DMS153 treated with DMSO at 0.1 percent for 48 hours (cell line): ENCODE data around the gene NPLOC4.

Experiments used
- DNase-seq: peaks from one replicate; lab custom pipeline; 2025; ENCODE audit not compliant: unreplicated experiment; lab: John Stamatoyannopoulos, UW

The NPLOC4 gene

DNA sequence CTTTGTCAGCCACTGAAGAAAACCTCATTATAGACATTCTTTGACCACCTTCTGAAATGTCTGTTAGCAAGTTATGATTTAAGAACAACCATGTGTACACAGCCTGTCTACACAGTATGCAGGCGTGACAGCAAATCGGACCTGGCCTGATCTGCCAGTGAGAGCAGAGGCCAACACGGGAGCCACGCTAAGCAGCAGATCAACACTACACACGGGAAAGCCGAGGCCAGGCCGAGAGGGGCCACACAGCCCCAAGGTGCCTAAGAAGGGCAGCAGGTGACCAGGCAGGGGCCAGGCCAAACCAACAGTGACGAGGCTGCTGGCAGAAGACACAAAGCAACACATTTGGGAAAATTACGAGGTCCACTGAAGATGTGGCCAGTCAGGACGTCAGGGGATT is 68.5 kb downstream of the NPLOC4 start:
- no peak for DNase-seq

DNA sequence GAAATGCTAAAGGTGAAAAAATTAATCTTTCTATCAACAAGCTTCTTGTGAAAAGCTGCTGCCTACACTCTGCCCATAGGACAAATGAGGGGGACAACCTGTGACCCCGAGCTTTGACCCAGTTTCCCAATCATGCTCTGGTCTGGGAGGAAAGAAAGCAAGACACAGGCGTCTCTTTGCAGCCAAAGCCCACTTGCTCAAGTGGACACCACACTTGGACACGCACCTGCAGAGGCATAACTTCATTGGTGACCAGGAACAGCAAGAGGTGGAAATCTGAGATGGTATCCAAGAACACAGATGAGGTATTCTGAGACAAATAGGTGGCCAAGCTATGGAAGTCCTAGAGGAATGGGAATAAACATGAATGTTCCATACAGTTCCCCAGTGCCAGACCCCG is 69.7 kb downstream of the NPLOC4 start:
- DNase-seq = no peak

DNA sequence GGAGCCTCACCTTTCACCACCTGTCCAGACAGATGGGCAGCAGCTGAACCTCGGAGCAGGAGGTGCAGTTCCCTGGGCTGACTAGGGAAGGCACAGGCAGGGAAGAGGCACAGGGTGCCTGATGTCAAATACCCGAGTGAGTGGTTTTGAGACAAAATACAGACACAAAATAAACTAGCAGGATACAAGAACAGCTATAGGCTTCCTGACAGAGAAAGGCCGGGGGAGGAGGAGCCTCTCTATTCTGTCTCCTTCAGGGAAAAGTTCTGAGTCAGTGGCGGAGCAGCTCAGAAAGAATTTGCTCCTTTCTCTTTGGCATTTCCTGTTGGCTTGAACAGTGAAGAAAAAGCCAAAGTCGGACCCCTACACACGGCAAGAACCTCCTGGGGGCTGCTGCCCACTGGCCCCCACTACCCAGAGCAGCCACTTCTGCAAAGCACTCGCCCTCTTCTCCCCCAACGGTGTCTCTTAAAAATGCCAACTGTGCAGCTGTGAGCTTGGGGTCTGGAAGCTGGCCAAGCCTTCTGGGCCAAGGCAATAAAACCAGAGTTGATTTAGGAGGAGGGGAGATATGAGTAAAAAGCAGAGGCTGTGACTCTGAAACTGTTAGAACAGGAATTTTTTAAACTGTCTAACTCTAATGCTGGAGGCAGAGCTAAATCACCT is 70.3 kb downstream of the NPLOC4 start:
- peak; percentile 70 for DNase-seq

DNA sequence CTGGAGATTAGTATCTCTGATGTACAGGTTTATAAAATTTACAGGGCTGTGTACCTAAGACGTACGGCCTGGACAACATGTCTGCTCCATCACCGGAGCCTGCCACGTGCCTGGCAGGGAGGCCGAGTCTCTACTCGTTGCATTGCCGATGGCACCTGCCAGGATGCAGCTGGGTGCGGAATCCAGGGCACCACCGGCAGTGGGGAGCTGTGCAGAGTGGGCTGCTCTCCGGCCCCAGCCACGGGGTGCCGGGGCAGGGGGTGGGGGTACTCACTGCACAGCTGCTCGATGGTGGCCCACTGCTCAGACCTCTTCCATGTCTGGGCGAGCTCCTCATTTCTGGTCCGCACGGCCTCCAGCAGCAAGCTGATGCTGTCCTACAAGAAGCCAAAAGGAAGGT is 71.7 kb downstream of the NPLOC4 start:
- DNase-seq = no peak

DNA sequence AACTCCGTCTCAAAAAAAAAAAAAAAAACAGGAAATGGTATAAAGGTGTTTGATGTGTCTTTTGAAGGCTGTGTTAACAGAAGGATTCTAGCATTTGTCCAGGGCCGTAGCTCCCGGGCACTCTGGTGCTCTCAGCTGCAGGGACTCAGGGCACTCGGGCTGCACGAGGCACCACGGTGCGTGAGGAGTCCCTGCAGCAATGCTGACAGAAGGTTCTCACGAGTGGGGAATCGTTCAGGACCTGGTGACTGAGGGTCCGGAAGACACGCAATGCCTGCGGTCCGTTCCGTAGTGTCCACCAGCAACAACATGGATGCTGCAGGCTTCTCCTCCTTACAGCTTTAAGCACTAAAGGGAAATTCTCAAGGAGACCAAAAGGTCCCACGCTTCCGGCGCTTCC is 72.1 kb downstream of the NPLOC4 start:
- DNase-seq = no peak

DNA sequence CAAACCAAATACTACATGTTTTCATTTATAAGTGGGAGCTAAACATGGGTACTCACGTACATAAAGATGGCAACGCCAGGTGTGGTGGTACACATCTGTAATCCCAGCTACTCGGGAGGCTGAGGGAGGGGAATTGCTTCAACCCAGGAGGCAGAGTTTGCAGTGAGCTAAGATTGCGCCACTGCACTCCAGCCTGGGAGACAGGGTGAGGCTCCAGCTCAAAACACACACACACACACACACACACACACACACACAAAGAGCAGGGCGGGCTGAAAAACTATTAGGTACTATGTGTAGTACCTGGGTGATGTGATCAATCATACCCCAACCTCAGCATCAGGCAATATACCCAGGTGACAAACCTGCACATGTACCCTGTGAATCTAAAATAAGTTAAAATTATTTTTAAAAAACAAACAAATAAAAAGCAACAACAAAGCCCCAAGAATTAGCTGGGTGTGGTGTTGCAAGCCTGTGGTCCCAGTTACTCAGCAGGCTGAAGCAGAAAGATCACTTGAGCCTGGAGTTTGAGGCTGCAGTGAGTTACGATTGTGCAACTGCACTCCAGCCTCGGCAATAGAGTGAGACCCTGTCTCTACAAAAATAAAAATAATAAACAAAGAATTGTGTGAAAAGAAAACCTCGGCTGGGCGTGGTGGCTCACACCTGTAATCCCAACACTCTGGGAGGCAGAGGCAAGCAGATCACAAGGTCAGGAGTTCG is 72.9 kb downstream of the NPLOC4 start:
- DNase-seq = no peak

DNA sequence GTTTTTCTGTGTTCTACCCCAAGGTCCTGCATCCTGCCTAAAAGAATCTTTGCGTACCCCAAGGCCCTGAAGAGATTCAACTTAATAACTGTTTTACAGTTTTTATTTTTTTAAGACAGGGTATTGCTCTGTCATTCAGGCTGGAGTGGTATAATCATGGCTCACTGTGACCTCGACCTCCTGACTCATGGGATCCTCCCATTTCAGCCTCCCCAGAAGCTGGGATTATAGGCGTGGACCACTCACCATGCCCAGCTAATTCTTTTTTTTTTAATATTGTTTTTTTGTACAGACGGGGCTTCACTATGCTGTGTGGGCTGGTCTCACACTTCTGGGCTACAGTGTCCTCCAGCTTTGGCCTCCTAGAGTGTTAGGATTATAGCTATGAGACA is 75.4 kb downstream of the NPLOC4 start:
- no peak for DNase-seq

DNA sequence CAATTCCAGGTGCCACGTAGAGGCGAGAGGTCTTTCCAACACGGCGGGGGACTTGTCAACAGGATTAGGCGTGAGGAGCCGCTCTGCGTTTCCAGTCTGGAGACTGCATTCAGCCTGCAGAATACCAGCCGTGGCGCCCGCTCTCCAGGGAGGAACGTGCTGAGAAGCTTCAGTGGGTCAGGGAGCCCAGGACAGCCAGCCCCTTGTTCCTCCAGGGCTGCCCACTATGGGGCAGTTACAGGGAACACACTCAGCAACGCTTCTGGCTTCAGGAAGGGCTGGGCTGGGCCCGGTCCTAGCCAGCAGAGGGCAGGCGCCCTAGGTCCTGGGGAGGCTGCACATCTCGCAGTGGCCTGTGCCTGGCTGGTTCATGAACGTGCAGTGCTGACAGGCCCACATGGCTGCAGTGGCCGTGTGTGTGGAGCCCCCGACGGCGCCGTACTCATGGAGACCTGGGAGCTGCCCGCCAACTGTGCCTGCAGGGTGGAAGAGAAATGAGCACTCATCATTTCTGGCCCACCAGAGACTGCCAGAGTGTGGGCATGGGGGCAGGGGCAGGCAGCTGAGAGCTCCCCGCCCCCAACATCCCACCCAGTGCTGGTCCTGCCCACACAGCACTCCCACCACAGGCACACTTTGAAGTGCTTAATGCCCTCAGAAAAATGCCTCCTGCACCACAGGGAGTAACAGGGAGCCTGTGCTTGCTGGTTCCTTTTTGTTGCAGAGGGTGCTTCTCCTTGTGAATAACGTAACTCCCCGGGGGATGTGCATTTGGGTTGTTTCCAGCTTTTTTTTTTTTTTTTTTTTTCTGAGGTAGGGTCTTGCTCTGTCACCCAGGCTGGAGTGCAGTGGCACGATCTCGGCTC is 77.7 kb downstream of the NPLOC4 start:
- DNase-seq = no peak

DNA sequence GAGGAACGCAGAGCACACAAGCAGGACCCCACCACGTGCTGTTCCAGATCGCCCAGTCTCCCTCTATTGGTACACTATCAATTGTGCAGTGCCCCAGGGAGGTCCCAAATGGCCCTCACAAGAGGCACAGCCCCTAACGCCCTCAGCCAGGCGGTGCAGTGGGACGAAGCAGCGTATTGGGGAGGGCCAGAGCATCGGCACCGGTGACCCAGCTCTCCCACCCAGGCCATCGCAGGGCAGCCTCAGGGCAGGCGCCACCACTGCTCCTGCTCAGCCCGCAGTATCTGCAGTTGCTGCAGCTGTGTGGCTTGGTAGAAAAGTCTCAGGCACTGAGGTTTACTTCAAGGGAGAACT is 78.8 kb downstream of the NPLOC4 start:
- no peak for DNase-seq

DNA sequence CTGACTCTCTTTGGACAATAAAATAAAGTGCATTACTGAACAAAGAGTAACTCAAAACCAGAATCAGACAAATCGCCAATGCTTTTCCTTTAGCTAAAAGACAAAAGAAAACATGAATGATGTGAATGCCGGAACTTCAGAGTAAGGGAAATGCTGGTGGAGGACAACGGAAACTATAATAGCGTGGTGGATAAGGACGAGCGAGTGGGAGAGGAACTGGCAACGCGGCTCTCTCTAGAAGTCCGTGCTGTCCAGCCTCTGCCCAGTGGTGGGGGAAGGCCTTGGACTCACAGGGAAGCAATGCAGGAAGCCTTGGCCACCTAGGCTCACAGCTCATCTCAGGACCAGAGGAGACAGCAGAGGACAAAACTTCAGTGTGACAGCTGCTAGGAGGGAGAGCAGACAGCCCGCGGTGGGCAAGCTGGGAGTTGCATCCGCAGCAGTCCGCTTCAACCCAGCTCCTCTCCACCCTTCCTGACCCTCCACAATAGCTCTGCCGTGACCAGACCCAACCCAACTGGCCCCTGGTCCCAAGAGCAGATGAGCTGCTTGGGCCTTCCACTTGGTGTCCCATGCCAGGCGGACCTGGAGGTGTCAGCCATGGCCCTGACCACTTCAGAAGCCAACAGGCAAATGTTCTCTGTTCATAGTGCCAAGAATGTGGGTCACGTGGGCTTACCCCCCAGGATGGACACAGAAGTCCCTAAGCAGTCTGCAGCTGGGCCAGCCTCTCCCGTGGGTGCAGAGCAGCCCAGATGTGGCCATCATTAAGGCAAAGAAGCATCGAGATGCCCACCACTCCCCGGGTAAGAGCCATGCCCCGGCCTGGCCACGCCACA is 79.4 kb downstream of the NPLOC4 start:
- no peak for DNase-seq

DNA sequence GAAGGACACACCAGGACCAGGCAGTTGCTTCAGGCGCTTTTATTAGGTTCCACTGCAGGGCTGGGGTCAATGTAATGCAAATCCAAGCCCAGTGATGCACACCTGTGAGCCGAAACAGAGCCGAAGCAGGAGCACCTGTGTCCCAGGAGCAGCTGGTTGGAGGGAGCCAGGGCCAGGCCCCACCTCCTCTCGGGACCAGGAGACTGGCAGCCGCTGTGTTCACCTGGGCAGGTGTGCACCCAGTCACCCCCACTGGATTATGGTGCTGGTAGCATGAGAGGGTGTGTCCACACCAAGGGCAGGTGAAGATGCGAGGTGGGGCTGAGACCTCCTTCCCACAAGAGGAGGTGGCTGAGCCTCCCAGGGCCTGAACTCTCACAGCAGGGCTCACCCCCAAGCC is 80.0 kb downstream of the NPLOC4 start:
- DNase-seq = no peak

DNA sequence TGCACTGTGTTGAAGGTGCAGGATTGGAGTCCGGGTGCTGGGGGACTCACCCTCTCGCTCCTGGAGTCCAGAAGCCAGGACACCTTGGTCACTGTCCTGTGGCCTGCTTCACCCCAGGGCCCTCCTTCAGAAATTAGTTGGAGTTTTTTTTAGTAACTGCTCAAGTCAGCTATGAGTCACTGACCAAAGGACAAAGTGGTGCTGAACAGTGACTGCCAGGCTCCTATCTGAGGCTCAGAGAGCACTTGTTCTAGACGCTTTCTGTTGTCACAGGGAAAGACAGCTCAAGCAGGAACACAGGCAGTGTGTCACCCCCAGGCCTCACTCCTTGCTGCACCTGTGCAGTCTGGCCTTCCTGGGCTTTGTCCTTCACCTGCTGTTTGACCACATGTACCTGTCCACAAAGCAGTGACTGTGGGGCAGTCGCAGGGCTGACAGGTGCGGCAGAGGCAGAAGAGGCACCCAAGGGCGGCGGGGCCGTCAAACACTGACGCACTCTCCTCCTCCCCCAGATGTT is 80.7 kb downstream of the NPLOC4 start:
- no peak for DNase-seq

DNA sequence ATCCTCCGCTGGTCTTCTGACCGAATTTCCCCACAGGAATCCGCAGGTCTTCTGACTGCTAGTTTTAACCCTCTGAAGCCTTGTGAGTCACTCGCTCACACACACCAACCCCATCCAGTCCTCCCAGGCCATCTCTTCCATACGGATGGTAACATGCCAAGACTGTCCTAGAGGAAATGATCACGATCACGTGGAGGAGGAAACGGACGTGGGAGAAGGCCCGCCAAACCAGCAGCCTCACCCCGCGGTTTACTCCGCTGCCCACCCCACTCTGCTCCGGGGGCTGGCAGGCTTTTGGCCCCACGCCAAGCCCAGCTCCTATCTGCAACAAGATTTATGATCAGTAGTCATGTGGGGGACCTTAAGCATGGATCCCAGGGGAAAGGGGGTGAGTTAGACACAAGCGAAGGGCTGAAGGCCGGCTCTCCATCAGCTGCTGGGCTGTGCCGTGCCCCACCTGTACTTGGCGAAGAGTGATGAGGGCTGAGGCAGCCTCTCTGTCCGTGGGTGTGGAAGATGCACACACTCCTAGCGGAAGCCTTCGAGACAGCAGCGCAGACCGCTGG is 83.2 kb downstream of the NPLOC4 start:
- DNase-seq = peak; percentile 26

DNA sequence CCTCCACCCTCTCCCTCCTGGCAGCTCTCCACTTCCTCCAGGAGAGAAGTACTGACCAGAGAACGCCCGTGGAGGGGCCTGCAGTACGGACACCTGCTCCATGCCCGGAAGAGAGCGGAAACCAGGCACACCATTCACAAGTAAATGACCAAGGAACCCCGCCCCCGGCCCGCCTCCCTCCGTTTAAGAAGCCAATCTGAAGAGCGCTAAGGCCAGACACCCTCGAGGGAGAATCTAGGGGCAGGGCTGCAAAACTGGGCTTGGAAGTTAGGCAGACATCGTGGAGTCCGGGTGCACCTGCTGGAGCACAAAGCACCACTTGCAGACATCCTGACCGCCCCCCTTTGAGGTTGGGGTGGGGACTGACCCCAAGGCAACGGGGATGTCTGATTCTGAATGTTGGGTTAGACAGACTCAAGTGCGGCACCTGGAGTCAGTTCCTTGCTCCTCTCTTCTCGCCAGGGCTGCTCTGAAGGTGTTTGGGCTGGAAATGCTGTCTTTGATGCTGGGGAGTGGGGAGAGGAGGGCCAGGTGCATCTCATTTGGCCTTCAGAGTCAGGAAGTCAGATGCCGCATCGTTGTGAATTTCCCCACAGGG is 83.8 kb downstream of the NPLOC4 start:
- DNase-seq = peak; percentile 68

DNA sequence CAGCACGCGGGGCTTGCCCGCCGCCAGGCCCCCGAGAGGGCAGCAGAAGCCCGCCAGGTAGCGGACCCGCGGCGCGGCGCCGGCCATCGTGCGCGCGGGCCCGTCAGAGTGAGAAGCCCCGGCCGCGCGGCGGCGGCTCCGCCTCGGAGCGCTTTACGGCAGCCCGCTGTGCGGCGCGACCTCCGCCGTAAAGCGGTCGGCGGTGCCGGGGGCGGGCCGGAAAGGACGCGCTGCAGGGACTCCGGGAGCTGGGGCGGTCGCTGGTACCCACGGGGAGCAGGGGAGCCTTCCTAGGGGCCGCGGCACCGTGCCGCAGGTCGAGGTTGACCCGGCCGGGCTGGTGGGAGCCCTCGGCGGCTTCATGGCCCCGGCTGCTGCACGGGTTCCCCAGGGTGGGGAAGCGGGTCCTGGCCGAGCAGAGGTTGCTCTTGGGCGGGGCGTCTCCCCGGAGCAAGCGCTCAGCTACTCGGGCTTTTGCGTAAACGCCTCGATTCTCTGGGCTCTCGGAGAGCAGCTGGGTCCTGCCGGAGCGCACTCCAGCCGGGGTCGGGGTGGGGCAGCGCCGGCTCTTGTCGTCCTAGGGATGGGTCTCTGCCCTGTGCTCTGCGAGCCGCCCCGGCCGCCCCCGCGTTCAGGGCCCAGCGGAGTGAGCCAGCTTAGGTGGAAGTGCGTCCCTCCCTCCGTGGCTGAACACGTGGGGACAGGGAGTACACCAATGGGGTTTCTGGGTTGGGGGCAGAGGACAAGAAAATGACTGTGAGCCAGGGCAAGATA is 84.5 kb downstream of the NPLOC4 start, which contains the start of gene FAAP100:
TSS of gene FAAP100 (minus strand) at position 110 of the 774 bp plus-strand sequence. CDS start at position 87, 23 bp downstream.
- DNase-seq = peak; percentile 34

DNA sequence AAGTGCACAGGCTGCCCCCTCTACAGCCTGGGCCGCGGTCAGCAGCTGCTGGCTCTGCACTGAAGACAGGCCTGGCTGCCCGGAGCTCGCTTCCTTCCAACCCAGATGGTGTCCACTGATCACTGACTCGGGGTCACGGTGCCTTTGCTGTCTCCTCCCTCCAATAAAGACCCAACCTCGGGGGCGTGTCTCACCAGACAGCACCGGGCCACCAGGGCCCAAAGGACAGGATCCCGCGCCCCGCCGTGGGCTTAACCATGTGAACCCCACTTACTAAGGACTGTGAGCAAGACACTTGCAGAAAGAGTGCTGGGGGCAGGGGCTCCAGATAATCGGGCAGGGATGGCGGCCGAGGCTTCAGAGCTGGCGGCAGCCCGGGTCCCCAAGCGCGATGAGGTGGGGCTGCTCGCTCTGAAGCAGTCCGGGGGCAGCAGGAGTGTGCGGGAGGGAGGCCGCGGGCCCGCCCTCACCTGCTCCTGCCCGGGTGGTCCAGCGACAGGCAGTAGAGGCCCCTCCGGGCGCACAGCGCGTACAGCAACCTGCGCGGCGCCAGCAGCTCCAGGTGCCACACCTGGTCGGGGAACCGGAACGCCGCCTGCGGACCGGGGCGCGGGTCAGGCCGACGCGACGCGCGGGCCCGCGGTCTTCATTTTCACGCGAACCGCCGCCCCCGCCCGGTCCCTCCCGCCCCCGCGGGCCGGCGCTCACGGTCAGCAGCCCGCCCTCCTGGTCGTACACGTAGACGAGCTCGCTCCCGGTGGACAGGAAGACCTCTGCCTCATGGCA is 85.3 kb downstream of the NPLOC4 start:
- DNase-seq = no peak

DNA sequence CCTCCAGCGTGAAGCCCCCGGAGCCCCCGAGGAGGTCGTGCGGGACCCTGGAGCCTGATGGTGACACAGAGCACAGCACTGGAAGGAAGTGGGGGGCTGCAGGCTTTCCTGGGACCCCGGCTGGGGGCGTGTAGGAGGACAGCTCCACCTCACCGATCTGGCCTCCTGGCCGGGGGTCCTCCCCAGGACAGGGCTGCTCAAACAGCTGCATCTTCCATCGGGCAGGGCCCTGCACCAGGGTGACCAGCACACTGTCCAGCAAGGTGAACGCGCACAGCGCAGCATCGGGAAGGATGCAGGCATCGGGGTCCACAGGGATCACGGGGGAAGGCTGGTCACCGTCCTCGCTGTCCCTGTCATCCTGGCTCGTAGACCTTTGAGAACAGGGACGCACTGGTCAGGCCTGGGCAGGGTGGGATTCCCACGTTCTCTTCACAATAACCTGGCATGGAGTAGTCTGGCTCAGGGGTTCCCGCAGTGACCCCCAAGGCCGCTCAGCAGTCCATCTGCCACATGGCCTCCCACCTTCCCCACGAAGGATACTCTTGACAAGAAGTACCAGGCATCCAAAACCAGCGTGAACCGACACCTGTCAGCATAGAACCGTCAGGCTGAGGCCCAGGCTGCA is 86.0 kb downstream of the NPLOC4 start:
- DNase-seq = no peak

DNA sequence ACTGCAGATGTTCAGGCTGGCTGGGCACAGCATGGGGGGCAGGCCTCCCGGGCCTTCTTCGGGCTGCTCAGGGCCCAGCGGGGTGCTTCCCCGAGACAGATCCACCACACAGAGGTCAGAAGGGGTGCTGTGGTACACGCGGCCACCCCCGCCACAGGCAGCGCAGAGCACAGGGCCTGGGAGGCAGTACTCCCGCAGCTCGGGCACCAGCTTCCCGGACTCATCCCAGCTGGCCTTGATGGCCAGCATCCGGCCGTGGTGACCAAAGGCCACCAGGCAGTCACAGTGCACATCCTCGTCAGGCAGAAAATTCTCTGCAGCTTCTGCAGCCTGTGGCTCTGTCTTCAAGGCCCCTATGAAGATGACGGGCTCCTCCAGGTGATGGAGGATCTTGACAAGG is 86.6 kb downstream of the NPLOC4 start:
- DNase-seq = no peak
